ENCODE data around the gene MKS1. TPM values are rescaled to one million over a fixed set of nuclear protein-coding genes. Genes with fewer than 3 reads are reported as not detected.

Gene MKS1
- total and polyA plus RNA-seq, 2 of the 8 experiments (the other 6 are each of a cell fraction or from before 2014, with no cell fraction given): 12.0 to 21.7 TPM

DNA sequence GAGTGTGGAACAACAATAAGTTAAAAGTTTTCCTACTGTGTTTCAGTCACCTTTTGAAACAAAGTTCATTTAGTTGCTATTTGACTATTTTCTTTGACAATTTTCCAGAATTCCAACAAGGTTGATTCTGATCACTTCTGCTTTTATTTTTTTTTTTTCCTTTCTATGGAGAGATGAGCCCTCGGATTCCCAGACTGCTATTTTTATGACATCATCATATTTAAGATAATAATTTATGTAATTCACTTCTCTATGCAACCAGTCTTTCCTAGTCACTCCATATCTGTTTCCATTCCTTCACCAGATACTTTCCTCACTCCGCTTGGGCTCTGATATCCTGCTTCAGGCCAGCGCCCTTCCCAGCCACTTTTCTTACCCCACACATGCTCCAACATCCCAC is 44.2 kb downstream of the MKS1 start:
- H3K79me2 ChIP-seq (ENCODE audit: control insufficient read depth in 1 of 2, insufficient read depth in 2 of 2, low read length in 2 of 2): no peaks in the 10 kb centered on the region
- H3K4me3 ChIP-seq (ENCODE audit: extremely low read depth in 1 of 4, insufficient read depth in 2 of 4, low read depth in 3 of 4, low read length in 4 of 4): no peak overlapping the region
- H3K23me2 ChIP-seq (ENCODE audit: low read depth, low read length): no peaks in the 10 kb centered on the region
- H3K56ac ChIP-seq (replicated peaks; ENCODE audit: insufficient read length, low read depth, low read length): no peak overlapping the region
- POLR2A ChIA-PET (ENCODE audit: partially characterized antibody): interaction anchor here (1.3 kb wide), 1 partner anchor 13 kb away, joined by 3 read pairs; no protein-coding TSS in a partner anchor
- H2AFZ ChIP-seq (ENCODE audit: low read length): no peak overlapping the region
- H3K4ac ChIP-seq (replicated peaks; ENCODE audit: insufficient read length, low read depth, low read length): no peak overlapping the region
- no peak overlapping the region for H3K9ac ChIP-seq (replicated peaks in 1 of 4; ENCODE audit: extremely low read depth in 1 of 4, low read depth in 3 of 4, low read length in 3 of 4)
- H4K20me1 ChIP-seq (replicated peaks in 1 of 2; ENCODE audit: control insufficient read depth in 1 of 2, insufficient read depth in 2 of 2, low read length in 2 of 2): peaks cover 0 to 4% of the 10 kb centered on the region in 2 experiments
- H3K27me3 ChIP-seq (replicated peaks in 1 of 4; ENCODE audit: control insufficient read depth in 3 of 4, extremely low read depth in 1 of 4, insufficient read depth in 3 of 4, low read length in 3 of 4): 0 out of 7 replicates have a peak, but pooled peaks cover 0 to 3% (median 2%) of the 10 kb centered on the region in 4 experiments
- H2AK5ac ChIP-seq (ENCODE audit: low read depth, low read length): no peak overlapping the region
- no peak overlapping the region for H2BK120ac ChIP-seq (replicated peaks; ENCODE audit: low read depth, low read length)
- H4K8ac ChIP-seq (ENCODE audit: extremely low read depth, insufficient read depth, low read length): no peak overlapping the region
- H3K23ac ChIP-seq (ENCODE audit: insufficient read length): no peak overlapping the region
- CTCF ChIA-PET (ENCODE audit: partially characterized antibody): interaction anchor here (0.8 to 11.5 kb wide), 7 partner anchors 19 to 75 kb away, joined by 3 to 71 read pairs (median 3); no protein-coding TSS in a partner anchor
- H3K27ac ChIP-seq (ENCODE audit: low read depth, low read length): no peak overlapping the region
- H3K18ac ChIP-seq (ENCODE audit: extremely low read depth, low read length): no peak overlapping the region
- no peak for DNase-seq (ENCODE audit: low read depth in 1 of 2, low spot score in 2 of 2)
- no peaks in the 10 kb centered on the region for H3K79me1 ChIP-seq (ENCODE audit: low read depth, low read length)
- TF ChIP-seq KDM1A (IDR thresholded peaks at IDR 0.05; ENCODE audit: borderline replicate concordance, low read length) (no peak), EP300 (IDR thresholded peaks at IDR 0.05; ENCODE audit: borderline replicate concordance in 1 of 2, low read depth in 2 of 2, low read length in 2 of 2) (no peak), SP1 (IDR thresholded peaks at IDR 0.05; ENCODE audit: low read depth, low read length) (no peak), GTF2F1 (IDR thresholded peaks at IDR 0.05; ENCODE audit: borderline replicate concordance, low read depth, low read length) (no peak), BRCA1 (IDR thresholded peaks at IDR 0.05; ENCODE audit: low read depth, low read length) (no peak), JUN (IDR thresholded peaks at IDR 0.05; ENCODE audit: low read depth, low read length) (no peak), ASH2L (IDR thresholded peaks at IDR 0.05; ENCODE audit: low read length) (no peak), KDM4A (IDR thresholded peaks at IDR 0.05; ENCODE audit: low read depth, low read length, severe bottlenecking) (no peak), POLR2A (IDR thresholded peaks at IDR 0.05; ENCODE audit: control extremely low read depth in 1 of 2, low read depth in 2 of 2, low read length in 2 of 2) (no peak), POLR2AphosphoS5 (IDR thresholded peaks at IDR 0.05; ENCODE audit: low read depth, low read length) (no peak), SP2 (IDR thresholded peaks at IDR 0.05; ENCODE audit: low read length) (no peak)
- TF ChIP-seq, protein P1, sequence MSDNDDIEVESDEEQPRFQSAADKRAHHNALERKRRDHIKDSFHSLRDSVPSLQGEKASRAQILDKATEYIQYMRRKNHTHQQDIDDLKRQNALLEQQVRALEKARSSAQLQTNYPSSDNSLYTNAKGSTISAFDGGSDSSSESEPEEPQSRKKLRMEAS (IDR thresholded peaks at IDR 0.05): no peak
- TF ChIP-seq, protein P2, sequence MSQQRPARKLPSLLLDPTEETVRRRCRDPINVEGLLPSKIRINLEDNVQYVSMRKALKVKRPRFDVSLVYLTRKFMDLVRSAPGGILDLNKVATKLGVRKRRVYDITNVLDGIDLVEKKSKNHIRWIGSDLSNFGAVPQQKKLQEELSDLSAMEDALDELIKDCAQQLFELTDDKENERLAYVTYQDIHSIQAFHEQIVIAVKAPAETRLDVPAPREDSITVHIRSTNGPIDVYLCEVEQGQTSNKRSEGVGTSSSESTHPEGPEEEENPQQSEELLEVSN (IDR thresholded peaks at IDR 0.05): no peak
- no peak overlapping the region for H2BK15ac ChIP-seq (ENCODE audit: low read length)
- H2BK12ac ChIP-seq (ENCODE audit: low read depth, low read length): no peak overlapping the region
- no peaks in the 10 kb centered on the region for H3K4me1 ChIP-seq (replicated peaks in 1 of 4; ENCODE audit: control insufficient read depth in 3 of 4, insufficient read depth in 4 of 4, low read length in 3 of 4)
- no peaks in the 10 kb centered on the region for H3K9me3 ChIP-seq (ENCODE audit: insufficient read depth in 2 of 2, low read depth in 1 of 2, low read length in 1 of 2)
- no peak overlapping the region for H3K4me2 ChIP-seq (ENCODE audit: insufficient read depth in 1 of 2, low read depth in 2 of 2, low read length in 2 of 2)
- no peak overlapping the region for H4K91ac ChIP-seq (replicated peaks; ENCODE audit: insufficient read length, low read length)
- no peak overlapping the region for H2BK20ac ChIP-seq (ENCODE audit: low read length)
- H2BK5ac ChIP-seq (ENCODE audit: low read depth, low read length): no peak overlapping the region
- H4K5ac ChIP-seq (ENCODE audit: insufficient read length, low read depth, low read length): no peak overlapping the region
- 71% methylated on average over 3 of the region's 3 CpGs; no CpG with 5 or more reads in 1 of the 2 experiments for WGBS, 2 experiments (ENCODE audit: extremely low coverage in 1 of 2, insufficient coverage in 1 of 2, insufficient read length in 1 of 2, insufficient replicate concordance in 2 of 2, low coverage in 1 of 2, low lambda C conversion rate in 2 of 2, missing lambda C conversion rate in 1 of 2)
- no peak for FAIRE-seq
- no peak overlapping the region for H3K14ac ChIP-seq (ENCODE audit: insufficient read length)
- no peaks in the 10 kb centered on the region for H3K36me3 ChIP-seq (ENCODE audit: control insufficient read depth in 2 of 4, insufficient read depth in 4 of 4, low read length in 3 of 4)

All from H1 (cell line).